Suprapubic skin (tissue), 4 donors: ENCODE measurements around the gene TMEM131. TPM values are rescaled to one million over a fixed set of nuclear protein-coding genes. Genes with fewer than 3 reads are reported as not detected.

ENCODE experiments used
- DNase-seq, 2 donors: peaks; one replicate each; pipeline ENCODE4 v3.0.0-alpha.2; 2019; ENCODE audit warnings: low spot score in 2 of 2
- H3K27ac ChIP-seq: fragments of 200-600 bp; sonication (generic); one replicate; pipeline ENCODE4 v1.5.1; 2019
- H3K27me3 ChIP-seq: fragments of 200-600 bp; sonication (generic); one replicate; pipeline ENCODE4 v1.5.1; 2019
- H3K36me3 ChIP-seq: fragments of 200-600 bp; sonication (generic); one replicate; pipeline ENCODE4 v1.5.1; 2019
- H3K4me1 ChIP-seq: fragments of 200-600 bp; sonication (generic); one replicate; pipeline ENCODE4 v1.5.1; 2019
- H3K4me3 ChIP-seq: fragments of 200-600 bp; sonication (generic); one replicate; pipeline ENCODE4 v1.5.1; 2019; ENCODE audit warnings: mild to moderate bottlenecking
- H3K9me3 ChIP-seq: fragments of 200-600 bp; sonication (generic); one replicate; pipeline ENCODE4 v1.5.1; 2019
- EP300 ChIP-seq: sonication (generic); formaldehyde crosslinking; IDR thresholded peaks from one replicate; pipeline ENCODE4 v1.6.1; 2017; ENCODE audit warnings: antibody characterized with exemption
- POLR2A ChIP-seq, 2 donors: fragments of 450-650 bp; IDR thresholded peaks; one replicate each; pipeline ENCODE4 v1.6.1; 2017; ENCODE audit warnings: antibody characterized with exemption in 2 of 2, mild to moderate bottlenecking in 2 of 2, moderate library complexity in 2 of 2
- POLR2AphosphoS5 ChIP-seq, 3 donors: sonication (generic); formaldehyde crosslinking; IDR thresholded peaks; one replicate each; pipeline ENCODE4 v1.6.1; 2017; ENCODE audit warnings: antibody characterized with exemption in 3 of 3
- WGBS: methylation state at CpG from one replicate; pipeline ENCODE4 v1.1.5; 2018; 5-methylcytosine and 5-hydroxymethylcytosine counted together
- total RNA-seq, 4 donors: library from RNA; depleted of rRNA; stranded (reverse); fragments of >200 nt; gene quantifications; one replicate each; pipeline ENCODE4 v1.1.0, GENCODE V29; 2016
- TF ChIP-seq, protein P1 (sequence below), 2 donors: fragments of 200-600 bp in 1 of 2; fragments of 450-650 bp in 1 of 2; sonication (generic) in 1 of 2; IDR thresholded peaks; one replicate each; pipeline ENCODE4 v1.5.1; 2016 to 2019; ENCODE audit warnings: antibody characterized with exemption in 2 of 2, mild to moderate bottlenecking in 1 of 2, moderate library complexity in 1 of 2

Gene TMEM131
- total RNA-seq, 4 donors from 2014 or later, result 39.7 to 117 (median 42.5) TPM

DNA sequence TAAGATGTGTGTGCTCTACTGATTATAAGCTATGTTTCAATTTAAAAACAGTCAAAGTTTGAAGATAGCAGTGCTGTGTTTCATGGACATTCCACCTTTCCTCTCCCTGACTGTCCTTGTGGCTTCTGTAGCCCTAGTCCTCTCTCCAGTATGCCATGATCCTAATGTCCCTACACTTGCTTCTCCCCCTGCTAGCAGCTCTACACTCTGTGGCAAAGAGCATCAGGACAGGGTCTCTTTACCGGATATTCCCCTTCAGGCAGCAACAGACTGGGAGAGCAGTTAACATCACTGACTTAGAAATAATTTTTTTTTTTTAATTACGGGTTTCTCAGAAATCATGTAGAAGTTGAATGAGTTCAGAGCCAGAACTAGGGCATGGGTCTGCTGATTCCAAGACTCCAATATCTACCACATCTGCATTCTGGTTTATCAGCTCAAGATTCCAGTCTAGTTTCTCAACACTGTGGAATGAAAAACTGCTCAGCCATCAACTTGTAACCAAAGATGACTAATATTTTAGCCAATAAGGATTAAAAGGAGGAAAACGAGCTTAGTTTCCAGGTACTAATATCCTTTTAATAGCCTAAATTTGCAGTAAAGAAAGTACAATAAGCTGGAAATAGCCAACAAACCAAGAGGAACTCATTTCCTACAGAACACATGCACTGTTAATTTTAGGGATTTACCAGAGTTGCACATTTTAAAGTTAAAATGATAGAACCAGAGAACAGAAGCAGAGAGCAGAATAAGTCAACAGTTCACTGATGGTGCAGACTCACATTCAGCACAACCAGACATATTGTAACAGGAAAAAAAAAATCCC, 45.2 kb downstream of the TMEM131 start:
- Histone ChIP-seq H3K27ac (no peak overlapping the region), H3K27me3 (no peaks in the 10 kb centered on the region), H3K4me1 (peaks cover 9% of the 10 kb centered on the region), H3K9me3 (no peaks in the 10 kb centered on the region), H3K36me3 (no peaks in the 10 kb centered on the region), H3K4me3 (no peak overlapping the region)
- no peak for DNase-seq
- TF ChIP-seq POLR2AphosphoS5 (IDR thresholded peaks at IDR 0.05) (no peak), POLR2A (IDR thresholded peaks at IDR 0.05) (no peak), EP300 (no peak)
- TF ChIP-seq, protein P1, sequence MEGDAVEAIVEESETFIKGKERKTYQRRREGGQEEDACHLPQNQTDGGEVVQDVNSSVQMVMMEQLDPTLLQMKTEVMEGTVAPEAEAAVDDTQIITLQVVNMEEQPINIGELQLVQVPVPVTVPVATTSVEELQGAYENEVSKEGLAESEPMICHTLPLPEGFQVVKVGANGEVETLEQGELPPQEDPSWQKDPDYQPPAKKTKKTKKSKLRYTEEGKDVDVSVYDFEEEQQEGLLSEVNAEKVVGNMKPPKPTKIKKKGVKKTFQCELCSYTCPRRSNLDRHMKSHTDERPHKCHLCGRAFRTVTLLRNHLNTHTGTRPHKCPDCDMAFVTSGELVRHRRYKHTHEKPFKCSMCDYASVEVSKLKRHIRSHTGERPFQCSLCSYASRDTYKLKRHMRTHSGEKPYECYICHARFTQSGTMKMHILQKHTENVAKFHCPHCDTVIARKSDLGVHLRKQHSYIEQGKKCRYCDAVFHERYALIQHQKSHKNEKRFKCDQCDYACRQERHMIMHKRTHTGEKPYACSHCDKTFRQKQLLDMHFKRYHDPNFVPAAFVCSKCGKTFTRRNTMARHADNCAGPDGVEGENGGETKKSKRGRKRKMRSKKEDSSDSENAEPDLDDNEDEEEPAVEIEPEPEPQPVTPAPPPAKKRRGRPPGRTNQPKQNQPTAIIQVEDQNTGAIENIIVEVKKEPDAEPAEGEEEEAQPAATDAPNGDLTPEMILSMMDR (IDR thresholded peaks at IDR 0.05), result no peak
- WGBS, result 43% methylated on average over 3 of the region's 3 CpGs

DNA sequence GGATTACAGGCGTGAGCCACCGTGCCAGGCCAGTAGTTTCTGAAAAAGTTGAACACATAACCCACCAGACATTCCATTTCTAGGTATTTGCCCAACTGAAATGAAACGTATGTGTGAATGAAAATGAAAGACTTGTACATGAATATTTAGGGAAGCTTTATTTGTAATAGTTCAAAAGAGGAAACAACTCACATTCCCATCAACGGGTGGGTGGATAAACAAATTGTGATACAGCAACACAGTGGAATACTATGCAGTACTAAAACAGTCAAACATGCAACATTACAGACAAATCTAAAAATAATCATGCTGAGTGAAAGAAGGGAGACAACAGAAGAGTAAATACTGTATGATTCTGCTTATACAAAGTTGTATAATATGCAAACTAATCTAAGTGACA, 46.8 kb downstream of the TMEM131 start:
- DNase-seq, result no peak
- H3K36me3 ChIP-seq, result no peaks in the 10 kb centered on the region
- H3K27ac ChIP-seq, result no peak overlapping the region
- peaks cover 9% of the 10 kb centered on the region for H3K4me1 ChIP-seq
- H3K4me3 ChIP-seq, result no peak overlapping the region
- no peaks in the 10 kb centered on the region for H3K27me3 ChIP-seq
- no peaks in the 10 kb centered on the region for H3K9me3 ChIP-seq
- TF ChIP-seq, protein P1 (IDR thresholded peaks at IDR 0.05), result no peak
- TF ChIP-seq POLR2AphosphoS5 (IDR thresholded peaks at IDR 0.05) (no peak), POLR2A (IDR thresholded peaks at IDR 0.05) (no peak), EP300 (no peak)
- WGBS, result 88% methylated on average over 4 of the region's 4 CpGs

DNA sequence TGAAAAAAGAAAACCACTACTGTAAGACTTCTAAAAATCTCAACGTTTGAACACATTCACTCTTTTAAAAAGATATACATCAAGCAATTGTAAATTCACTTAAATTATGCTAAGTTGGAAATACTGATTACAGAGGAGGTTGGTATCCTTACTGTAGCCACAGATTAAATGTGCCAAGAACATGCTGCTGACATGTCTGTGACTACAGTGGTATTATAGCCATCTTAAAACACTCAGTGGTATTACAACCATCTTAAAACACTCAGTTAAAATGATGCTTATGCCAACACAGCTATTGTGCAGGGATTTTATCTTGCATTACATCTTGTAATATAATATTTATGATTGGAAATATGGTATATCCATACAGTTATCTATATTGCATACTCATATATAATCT, 50.0 kb downstream of the TMEM131 start:
- H3K36me3 ChIP-seq, result no peaks in the 10 kb centered on the region
- no peaks in the 10 kb centered on the region for H3K9me3 ChIP-seq
- TF ChIP-seq, protein P1 (IDR thresholded peaks at IDR 0.05), result no peak
- TF ChIP-seq EP300, result no peak
- no peak for TF ChIP-seq POLR2A (IDR thresholded peaks at IDR 0.05)
- no peak for TF ChIP-seq POLR2AphosphoS5 (IDR thresholded peaks at IDR 0.05)
- no peak overlapping the region for H3K27ac ChIP-seq
- no peaks in the 10 kb centered on the region for H3K27me3 ChIP-seq
- WGBS, result 27% methylated on average over 1 of the region's 1 CpG
- H3K4me1 ChIP-seq, result peaks cover 4% of the 10 kb centered on the region
- no peak overlapping the region for H3K4me3 ChIP-seq
- DNase-seq, result no peak

DNA sequence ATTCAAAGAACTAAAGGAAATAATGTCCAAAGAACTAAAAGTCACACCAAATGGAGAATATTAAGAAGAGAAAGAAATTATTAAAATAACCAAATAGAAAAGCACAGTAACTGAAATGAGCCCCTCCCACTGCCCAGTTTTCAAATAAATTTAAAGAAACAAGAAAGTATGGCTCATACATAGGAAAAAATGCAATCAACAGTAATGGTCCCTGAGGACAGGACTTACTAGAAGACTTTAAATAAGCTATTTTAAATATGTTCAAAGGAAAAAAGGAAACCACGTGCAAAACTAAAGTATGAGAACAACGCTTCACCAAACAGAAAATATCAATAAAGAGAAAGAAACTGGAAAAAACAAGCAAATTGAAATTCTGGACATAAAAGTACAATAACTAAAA, 58.9 kb downstream of the TMEM131 start:
- no peaks in the 10 kb centered on the region for H3K27me3 ChIP-seq
- DNase-seq, result no peak
- 65% methylated on average over 2 of the region's 2 CpGs for WGBS
- TF ChIP-seq POLR2AphosphoS5 (IDR thresholded peaks at IDR 0.05), result no peak
- TF ChIP-seq POLR2A (IDR thresholded peaks at IDR 0.05), result no peak
- no peak for TF ChIP-seq EP300
- TF ChIP-seq, protein P1 (IDR thresholded peaks at IDR 0.05), result no peak
- no peaks in the 10 kb centered on the region for H3K9me3 ChIP-seq
- no peak overlapping the region for H3K4me3 ChIP-seq
- H3K4me1 ChIP-seq, result peaks cover 31% of the 10 kb centered on the region
- H3K27ac ChIP-seq, result no peak overlapping the region
- no peaks in the 10 kb centered on the region for H3K36me3 ChIP-seq

DNA sequence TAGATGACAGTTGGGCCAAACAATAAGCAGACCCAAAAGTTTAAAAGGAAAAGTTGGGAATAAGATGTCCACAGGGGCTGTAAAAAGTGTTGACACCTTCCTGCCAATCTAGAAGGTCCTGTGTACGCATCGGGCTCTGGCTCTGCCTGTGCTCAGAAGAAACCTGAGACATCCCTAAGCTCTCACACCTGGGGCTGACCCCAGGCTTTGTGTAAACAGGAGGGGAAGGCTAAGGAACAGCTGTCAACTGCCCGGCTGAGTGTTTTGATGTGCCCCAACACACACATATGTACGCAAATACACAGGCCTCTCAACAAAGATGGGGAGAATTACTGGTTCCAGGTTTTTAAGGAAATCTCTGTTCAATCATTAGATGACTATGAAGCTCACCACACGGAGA, 59.5 kb downstream of the TMEM131 start:
- 81% methylated on average over 5 of the region's 5 CpGs for WGBS
- H3K36me3 ChIP-seq, result no peaks in the 10 kb centered on the region
- no peak overlapping the region for H3K27ac ChIP-seq
- peaks cover 31% of the 10 kb centered on the region for H3K4me1 ChIP-seq
- no peak for DNase-seq
- H3K27me3 ChIP-seq, result no peaks in the 10 kb centered on the region
- no peaks in the 10 kb centered on the region for H3K9me3 ChIP-seq
- H3K4me3 ChIP-seq, result no peak overlapping the region
- TF ChIP-seq, protein P1 (IDR thresholded peaks at IDR 0.05), result no peak
- TF ChIP-seq POLR2AphosphoS5 (IDR thresholded peaks at IDR 0.05) (no peak), EP300 (no peak), POLR2A (IDR thresholded peaks at IDR 0.05) (no peak)
